NCI-H1105 treated with DMSO at 0.1 percent for 48 hours (cell line): ENCODE results near the gene PFDN2.
"Not testable (repeated sequence)": the region's sequence is repeated elsewhere in the genome, so short reads cannot be mapped to it uniquely, and the experiment has no call there.

ENCODE experiments used
- DNase-seq: peaks from one replicate; lab custom pipeline; 2025; lab: John Stamatoyannopoulos, UW

The PFDN2 gene

DNA sequence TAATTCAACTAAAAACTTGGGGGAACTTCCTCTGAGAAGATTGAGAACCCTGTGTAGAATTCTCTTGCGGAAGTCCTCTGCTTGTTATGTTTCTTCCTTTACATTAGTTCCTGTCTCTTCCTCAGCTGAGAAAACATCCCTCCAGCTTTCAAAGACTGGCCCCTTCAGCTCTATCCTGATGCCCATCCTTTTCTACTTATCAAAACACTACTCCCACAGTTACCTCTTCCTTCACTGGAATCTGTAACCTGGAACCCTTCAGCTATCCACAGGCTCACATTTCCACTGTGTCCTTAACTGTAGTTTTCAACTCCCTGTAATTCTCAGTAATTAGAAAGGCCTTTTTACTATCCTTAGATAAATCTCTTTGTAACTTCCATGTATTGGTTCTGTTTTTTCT lies 20.6 kb upstream of the PFDN2 start:
- DNase-seq: no peak

DNA sequence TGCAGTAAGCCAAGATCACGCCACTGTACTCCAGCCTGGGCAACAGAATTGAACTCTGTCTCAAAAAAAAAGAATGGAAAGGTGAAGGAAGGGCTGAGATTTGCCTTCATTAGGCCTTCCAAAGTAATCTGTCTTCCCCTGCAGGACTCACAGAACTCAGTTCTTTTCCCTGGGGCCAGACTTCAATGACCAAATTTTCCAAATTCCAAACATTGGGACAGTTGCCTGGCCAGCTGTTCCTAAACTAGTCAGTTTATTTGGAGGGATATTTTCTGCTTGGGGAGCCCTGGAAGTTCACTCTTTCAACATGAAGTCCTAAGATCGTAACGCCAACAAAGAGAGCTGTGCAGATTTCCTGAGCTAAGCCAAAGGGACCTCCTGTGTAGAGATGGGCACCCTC lies 20.0 kb upstream of the PFDN2 start:
- DNase-seq: no peak

- DNase-seq: no peak
Observed at GRCh38 chr1:161133220-161133740, 15.4 kb upstream of the PFDN2 start.

DNA sequence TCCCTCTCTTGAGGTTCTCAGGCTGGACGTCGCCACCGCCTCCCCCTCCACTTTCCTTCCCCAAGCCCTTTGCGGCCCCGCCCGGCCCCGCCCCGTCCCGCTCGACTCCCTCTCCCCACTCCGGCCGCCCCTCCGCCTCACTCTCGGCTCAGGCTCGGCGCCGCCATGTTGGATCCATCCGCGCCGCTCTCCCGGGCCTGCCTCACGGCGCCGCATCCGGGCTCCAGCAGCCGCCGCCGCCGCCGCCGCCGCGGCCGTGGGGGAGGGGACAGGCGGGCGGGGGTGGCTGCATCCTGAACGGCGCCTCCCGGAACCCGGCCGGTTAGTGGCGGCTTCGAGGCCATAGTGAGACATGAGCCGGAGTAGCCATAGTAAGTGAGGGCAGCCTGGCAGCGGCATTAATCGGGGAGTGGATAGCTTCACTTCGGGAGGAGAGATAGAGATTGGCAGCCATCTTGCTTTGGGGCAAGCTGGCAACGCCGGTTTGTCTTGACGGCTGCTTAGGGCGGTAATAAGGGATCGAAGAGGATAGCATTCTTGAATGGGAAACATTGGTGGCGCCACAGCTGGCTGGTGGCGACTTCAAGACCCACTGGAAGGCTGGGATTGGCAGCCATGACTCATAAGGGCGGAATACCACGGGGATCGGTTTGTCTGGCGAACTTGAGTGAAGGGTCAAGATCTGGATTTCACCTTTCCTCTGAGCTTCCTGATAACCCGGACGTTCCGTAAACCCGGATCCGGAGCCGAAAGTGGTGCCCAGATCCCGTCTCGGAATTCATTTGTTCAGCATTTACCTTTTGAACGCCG lies 14.8 kb upstream of the PFDN2 start, which contains the start of gene DEDD:
TSS of gene DEDD (minus strand) at position 258 of the 810 bp plus-strand sequence. CDS start 8,205 bp downstream, outside the sequence.
- peak; percentile 99 for DNase-seq

DNA sequence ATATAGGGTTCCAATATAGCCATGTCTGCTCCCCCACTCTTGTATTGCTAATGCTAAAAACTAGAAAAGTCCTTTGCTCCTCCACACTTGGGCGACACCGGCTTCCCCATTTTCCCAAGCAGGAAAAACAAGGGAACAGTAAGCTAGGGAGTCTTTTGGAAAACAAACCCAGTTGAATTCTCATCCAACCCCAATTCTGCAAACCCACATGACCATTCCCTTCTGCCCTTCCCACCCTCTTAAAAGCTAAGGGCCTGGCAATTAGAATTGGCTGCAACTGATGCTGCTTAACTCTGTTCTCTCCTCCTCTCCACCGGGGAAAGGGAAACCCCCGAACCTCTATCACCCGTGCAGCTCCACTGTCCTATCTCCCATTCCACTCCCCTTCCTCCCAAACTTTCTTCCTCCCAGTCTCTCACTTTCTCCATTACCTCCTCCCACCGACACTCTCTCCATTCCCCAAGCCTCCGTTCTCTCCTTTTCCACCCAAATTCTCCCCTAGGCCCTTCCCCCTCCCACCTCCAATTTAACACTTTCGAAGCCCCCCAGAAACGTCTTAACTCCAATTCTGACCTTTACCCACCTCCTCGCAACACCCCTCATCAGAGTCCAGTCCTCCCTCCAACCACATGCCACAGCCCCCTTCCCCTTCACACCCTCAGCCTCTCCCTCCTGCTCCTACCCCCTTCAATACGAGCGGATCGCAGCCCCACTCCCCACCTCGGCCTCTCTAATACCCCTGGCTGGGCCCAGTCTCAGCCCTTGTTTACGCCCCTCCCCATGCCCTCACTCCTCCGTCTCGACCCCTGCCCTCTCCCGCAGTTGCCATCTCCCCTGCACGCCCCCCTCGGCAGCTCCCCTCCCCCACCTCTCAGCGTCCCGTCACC lies 13.9 kb upstream of the PFDN2 start:
- DNase-seq: no peak

DNA sequence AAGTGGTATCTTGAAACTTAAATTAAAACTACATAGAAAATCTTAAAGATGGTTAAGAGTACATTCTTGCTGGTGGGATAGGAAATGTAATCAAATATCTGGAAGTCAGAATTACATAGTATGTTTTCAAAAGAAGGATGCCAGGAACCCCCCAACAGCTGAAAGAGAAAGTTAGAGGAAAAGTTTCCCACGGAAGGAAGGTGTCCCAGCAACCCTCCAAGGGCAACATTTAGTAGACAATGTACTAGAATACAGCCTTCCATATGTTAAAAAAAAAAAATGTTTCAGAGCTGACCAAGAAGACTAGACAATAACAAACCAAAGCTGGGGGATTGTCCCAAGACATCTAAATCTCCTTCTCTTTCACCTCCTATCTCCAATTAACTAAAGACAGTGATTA lies 12.4 kb upstream of the PFDN2 start:
- no peak for DNase-seq

DNA sequence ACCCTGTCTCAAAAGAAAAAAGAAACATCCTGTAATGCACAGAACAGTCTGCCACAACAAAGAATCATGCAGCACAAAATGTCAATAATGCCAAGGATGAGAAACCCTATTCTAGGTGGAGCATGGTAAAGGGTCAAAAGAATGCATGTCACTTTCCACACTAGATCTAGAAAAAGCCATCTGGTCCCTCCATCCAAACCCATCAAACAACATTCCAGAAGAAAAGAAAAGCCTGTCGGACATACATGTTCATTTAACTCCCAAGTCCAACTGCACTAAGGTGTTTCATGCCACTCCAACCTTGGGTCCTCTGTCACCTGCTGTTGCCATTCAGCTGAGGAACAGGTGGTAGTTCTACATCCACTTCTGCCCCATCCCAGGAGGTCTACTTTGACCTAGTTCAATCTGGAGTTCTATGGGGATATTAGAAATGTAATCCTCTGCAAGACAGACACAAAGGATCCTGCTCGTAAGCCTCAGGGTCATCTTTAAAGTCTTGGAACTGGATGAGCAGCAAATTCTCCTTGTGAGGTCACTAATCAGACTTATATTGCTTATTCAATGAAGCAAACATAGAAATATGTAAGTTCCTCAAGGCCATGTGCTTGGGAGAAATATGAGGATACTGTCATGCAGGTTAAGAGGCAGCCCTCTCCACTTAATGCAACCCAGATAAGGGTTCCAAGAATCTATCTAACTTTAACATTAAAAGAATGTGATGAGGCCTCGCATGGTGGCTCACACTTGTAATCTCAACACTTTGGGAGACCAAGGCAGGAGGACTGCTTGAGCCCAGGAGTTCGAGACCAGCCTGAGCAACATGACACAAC lies 11.0 kb upstream of the PFDN2 start:
- no peak for DNase-seq

- DNase-seq: no peak
Observed at GRCh38 chr1:161127649-161128048, 9.8 kb upstream of the PFDN2 start.

- no peak for DNase-seq
Observed at GRCh38 chr1:161122967-161123366, 5.1 kb upstream of the PFDN2 start.

DNA sequence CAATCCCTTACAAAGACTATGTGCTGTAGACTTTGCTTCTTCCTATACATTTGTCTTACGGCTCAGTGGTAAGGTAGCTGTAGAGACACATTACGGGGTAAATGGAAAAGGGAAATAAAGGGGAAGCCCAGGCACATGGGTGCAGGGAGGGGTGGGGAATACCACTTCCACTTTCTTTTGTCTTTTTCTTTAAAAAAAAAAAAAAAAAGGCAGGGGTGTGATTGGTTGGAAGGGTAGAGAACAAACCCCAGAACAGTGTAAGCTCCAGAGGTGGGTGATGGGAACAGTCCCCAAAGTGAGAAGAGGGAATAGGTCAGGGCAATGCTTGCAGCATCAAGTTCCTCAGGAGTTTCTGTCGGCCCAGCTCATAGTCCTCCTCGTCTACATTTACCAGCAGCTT lies 4.0 kb upstream of the PFDN2 start:
- no peak for DNase-seq

DNA sequence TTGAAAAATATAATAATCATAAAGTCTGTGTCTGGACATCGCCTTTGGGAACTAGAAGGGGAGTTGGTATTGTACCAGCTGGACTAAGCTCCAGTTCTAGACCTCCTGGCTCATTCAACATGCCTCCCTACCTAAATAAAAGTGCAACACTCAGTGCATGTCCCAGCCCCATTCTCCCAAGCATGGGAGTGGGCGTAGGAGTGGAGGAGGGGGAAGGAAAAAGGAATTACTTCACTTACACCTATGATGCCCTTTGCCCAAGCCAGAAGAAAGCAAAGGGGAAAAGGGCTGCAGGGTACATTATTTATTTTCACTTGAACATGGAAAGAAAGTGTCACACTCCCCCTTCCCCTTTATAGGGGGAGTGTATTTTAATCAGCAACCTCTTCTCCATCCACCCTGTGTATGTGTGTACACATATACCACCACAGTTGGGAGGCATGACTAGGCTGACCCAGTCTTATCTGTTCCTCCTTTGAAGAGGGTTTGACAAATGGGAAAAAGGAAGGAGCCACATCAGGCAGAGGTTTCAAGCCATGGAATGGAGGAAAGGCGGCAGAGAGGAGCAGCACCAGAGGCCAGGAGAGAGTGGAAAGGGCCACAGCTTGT lies 3.3 kb upstream of the PFDN2 start:
- no peak for DNase-seq

GRCh38 chr1:161119092-161119903 lies 1.5 kb upstream of the PFDN2 start:
- no peak for DNase-seq

GRCh38 chr1:161115961-161116360 lies 1.9 kb downstream of the PFDN2 start:
- not testable (repeated sequence) for DNase-seq

GRCh38 chr1:161115132-161115711 lies 2.6 kb downstream of the PFDN2 start:
- no peak for DNase-seq

DNA sequence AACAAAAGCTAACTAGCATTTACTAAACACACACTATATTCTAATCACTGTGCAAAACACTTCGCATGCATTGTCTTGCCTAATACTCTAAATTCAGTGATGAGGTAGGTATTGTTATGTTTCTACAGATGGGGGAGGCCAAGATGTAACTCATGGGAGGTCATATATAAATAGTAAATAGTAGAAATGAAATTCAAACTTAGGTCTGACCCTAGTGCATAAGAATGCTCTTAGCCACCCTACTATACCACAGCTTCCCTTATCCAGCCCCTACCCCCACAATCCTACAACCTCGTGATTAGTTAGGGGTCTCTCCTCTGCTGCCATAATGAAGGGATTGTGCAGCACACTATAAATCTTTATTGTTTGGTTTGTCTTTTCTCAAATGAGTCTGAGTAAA lies 3.3 kb downstream of the PFDN2 start:
- no peak for DNase-seq

DNA sequence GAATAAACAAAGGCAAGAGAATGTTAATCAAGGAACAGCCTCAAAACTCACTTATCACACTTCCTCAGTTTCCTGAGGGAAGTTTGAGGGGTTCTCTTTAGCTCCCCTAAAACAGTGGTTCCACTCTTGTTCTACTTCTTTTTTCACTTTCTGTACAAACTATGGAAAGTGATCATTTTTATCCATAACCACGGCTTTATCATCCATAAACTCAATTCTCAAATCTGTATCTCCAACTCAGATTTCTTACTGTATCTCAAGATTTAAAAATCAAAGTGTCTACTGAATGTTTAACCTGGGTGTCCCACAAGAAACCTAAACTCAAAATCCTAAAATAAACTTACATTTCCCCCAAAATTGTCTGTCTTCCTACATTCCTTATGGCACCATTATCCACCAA lies 3.9 kb downstream of the PFDN2 start:
- DNase-seq: no peak

DNA sequence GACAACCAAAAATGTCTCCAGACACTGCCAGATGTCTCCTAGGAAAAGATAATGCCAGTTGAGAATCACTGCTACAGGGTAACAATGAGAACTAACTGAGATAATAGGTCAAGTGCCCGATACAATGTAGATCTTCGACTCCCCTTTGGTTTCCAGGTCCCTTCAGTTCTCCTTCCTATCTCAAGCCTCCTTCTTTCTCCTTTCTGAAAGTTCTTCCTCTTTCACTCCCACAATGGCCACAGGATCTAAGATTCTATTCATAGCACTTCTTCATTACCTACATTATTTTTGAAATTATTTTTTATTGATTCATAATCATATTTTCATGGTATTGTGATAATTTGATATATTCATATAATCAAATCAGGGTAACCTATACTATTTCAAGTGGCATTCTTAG lies 6.3 kb downstream of the PFDN2 start:
- no peak for DNase-seq

GRCh38 chr1:161111117-161111516 lies 6.7 kb downstream of the PFDN2 start:
- no peak for DNase-seq

GRCh38 chr1:161106431-161106830 lies 11.4 kb downstream of the PFDN2 start:
- DNase-seq: no peak

DNA sequence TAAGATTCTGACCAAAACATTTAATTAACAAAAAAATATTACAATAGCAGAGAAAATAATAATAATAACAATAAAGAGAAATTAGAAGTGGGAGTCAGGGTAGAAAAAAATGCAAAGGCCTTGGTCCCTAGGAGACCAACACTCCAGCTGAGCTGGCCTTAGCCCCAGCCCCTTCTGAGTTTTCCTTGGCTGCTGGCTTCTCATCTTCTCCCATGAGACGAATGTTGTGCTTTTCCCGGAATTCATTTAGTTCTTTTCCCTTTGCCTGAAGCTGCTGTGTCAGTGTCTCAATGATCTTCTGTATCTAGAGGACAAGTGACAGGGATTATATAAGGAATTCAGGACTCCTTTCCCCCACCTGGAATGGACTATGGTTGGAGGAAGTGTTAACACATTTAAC lies 17.3 kb downstream of the PFDN2 start:
- no peak for DNase-seq
